ENCODE results near the gene ALDH1A2.

- no peak for TF ChIP-seq CTCF (IDR thresholded peaks at IDR 0.05)
- TF ChIP-seq POLR2AphosphoS5 (IDR thresholded peaks at IDR 0.05; ENCODE audit: low read depth, low read length): no peak
- no peak for TF ChIP-seq REST (IDR thresholded peaks at IDR 0.05; ENCODE audit: insufficient read depth in 1 of 2, low read depth in 2 of 2, low read length in 1 of 2)
Measured at GRCh38 chr15:57957113-57957512, 108.4 kb downstream of the ALDH1A2 start.

Measured in Panc1 (cell line).